ENCODE data around the gene RASGRP2. TPM values are rescaled to one million over a fixed set of nuclear protein-coding genes. Genes with fewer than 3 reads are reported as not detected.

Gene RASGRP2
- total and polyA plus RNA-seq, 3 donors from 2014 or later = 14.4 to 26.3 (median 24.0) TPM

GRCh38 chr11:64742087-64742888, 1.7 kb downstream of the RASGRP2 start:
- Histone ChIP-seq H3K27ac (peak overlapping the region; percentile 63), H3K27me3 (no peaks in the 10 kb centered on the region), H3K4me1 (peaks cover 30% of the 10 kb centered on the region), H3K36me3 (ENCODE audit: low read depth, missing control alignments) (no peaks in the 10 kb centered on the region), H3K9me3 (no peaks in the 10 kb centered on the region), H3K4me3 (peak overlapping the region; percentile 53 to 67)
- no peak for DNase-seq
- intact Hi-C loops (cut with DNase I; ENCODE audit: low total_unique reads) = no loop called here
- TF ChIP-seq POLR2A (IDR thresholded peaks at IDR 0.05) = no peak
- 6% methylated on average over 28 to 53 of the region's 54 CpGs for WGBS, 2 donors

- H3K4me3 ChIP-seq = peak overlapping the region; percentile 53 to 67
- WGBS, 2 donors = 46 to 52% methylated on average over 19 to 24 of the region's 24 CpGs
- H3K4me1 ChIP-seq = peaks cover 30% of the 10 kb centered on the region
- H3K27ac ChIP-seq = peak overlapping the region in 1 of 2 donors; percentile 63
- H3K9me3 ChIP-seq = no peaks in the 10 kb centered on the region
- no peaks in the 10 kb centered on the region for H3K27me3 ChIP-seq
- no peaks in the 10 kb centered on the region for H3K36me3 ChIP-seq (ENCODE audit: low read depth, missing control alignments)
- TF ChIP-seq POLR2A (IDR thresholded peaks at IDR 0.05) (no peak), CTCF (IDR thresholded peaks at IDR 0.05) (no peak)
- no peak for DNase-seq
- intact Hi-C loops (cut with DNase I; ENCODE audit: low total_unique reads) = no loop called here
Observed at GRCh38 chr11:64741375-64742086, 2.4 kb downstream of the RASGRP2 start.

- Histone ChIP-seq H3K9me3 (no peaks in the 10 kb centered on the region), H3K36me3 (ENCODE audit: low read depth, missing control alignments) (no peaks in the 10 kb centered on the region), H3K27ac (no peak overlapping the region), H3K4me1 (peaks cover 17% of the 10 kb centered on the region), H3K27me3 (no peaks in the 10 kb centered on the region), H3K4me3 (no peak overlapping the region)
- intact Hi-C loops (cut with DNase I; ENCODE audit: low total_unique reads) = no loop called here
- WGBS, 2 donors = 80 to 97% methylated on average over 3 to 12 of the region's 12 CpGs
- DNase-seq = no peak
- TF ChIP-seq POLR2A (IDR thresholded peaks at IDR 0.05) = no peak
Observed at GRCh38 chr11:64739871-64740270, 4.1 kb downstream of the RASGRP2 start.

- intact Hi-C loops (cut with DNase I; ENCODE audit: low total_unique reads) = no loop called here
- Histone ChIP-seq H3K27ac (no peak overlapping the region), H3K4me3 (no peak overlapping the region), H3K36me3 (ENCODE audit: low read depth, missing control alignments) (no peaks in the 10 kb centered on the region), H3K27me3 (no peaks in the 10 kb centered on the region), H3K9me3 (no peaks in the 10 kb centered on the region), H3K4me1 (no peaks in the 10 kb centered on the region)
- no peak for DNase-seq
- TF ChIP-seq CTCF (IDR thresholded peaks at IDR 0.05) (no peak), POLR2A (IDR thresholded peaks at IDR 0.05) (no peak)
- 93 to 100% methylated on average over 3 to 15 of the region's 15 CpGs for WGBS, 2 donors
Observed at GRCh38 chr11:64736654-64737053, 7.3 kb downstream of the RASGRP2 start.

GRCh38 chr11:64735725-64736259, 8.2 kb downstream of the RASGRP2 start:
- no peaks in the 10 kb centered on the region for H3K36me3 ChIP-seq (ENCODE audit: low read depth, missing control alignments)
- intact Hi-C loops (cut with DNase I; ENCODE audit: low total_unique reads) = no loop called here

More at GRCh38 chr11:64735725-64736259, 8.2 kb downstream of the RASGRP2 start:
- Histone ChIP-seq H3K4me1 (no peaks in the 10 kb centered on the region), H3K27me3 (no peaks in the 10 kb centered on the region), H3K9me3 (no peaks in the 10 kb centered on the region), H3K4me3 (no peak overlapping the region), H3K27ac (no peak overlapping the region)
- no peak for DNase-seq
- TF ChIP-seq CTCF (IDR thresholded peaks at IDR 0.05) (no peak), POLR2A (IDR thresholded peaks at IDR 0.05) (no peak)
- 84 to 85% methylated on average over 9 of the region's 9 CpGs for WGBS, 2 donors
